AG04449 (cell line): ENCODE results near the gene HPSE2.
"Not testable (repeated sequence)": the region's sequence is repeated elsewhere in the genome, so short reads cannot be mapped to it uniquely, and the experiment has no call there.

Source experiments
- CTCF ChIA-PET: fragments of 350-600 bp; formaldehyde crosslinking; extraction: SDS; loops from one replicate; lab custom pipeline; 2021; ENCODE audit warnings: antibody characterized with exemption; lab: Yijun Ruan, JAX
- POLR2A ChIA-PET: fragments of 400-600, 350-600 bp; formaldehyde crosslinking; extraction: SDS; loops from one replicate; lab custom pipeline; 2020; ENCODE audit warnings: antibody characterized with exemption, inconsistent platforms; lab: Yijun Ruan, JAX
- DNase-seq: peaks from one replicate; pipeline ENCODE4 v3.0.0-alpha.2; 2010; ENCODE audit warnings: low read depth, low spot score
- H3K4me3 ChIP-seq: 2 replicates; pipeline ENCODE4 v1.5.1; 2011; ENCODE audit warnings: low read depth, mild to moderate bottlenecking, control low read depth, low read length
- CTCF ChIP-seq: IDR thresholded peaks from one replicate; pipeline ENCODE4 v1.5.1; 2011; ENCODE audit warnings: mild to moderate bottlenecking, moderate library complexity, low read length, control low read depth, inconsistent platforms; ENCODE audit not compliant: insufficient read depth; ENCODE audit errors: missing control alignments

Gene HPSE2

GRCh38 chr10:98917828-98918227 is 317.8 kb downstream of the HPSE2 start:
- ChIA-PET POLR2A (no interaction called here), CTCF (no interaction called here)
- no peak overlapping the region for H3K4me3 ChIP-seq

GRCh38 chr10:98916526-98917125 is 319.0 kb downstream of the HPSE2 start:
- DNase-seq = no peak
- POLR2A ChIA-PET = no interaction called here
- no peak for TF ChIP-seq CTCF
- CTCF ChIA-PET = no interaction called here
- no peak overlapping the region for H3K4me3 ChIP-seq

More at GRCh38 chr10:98917828-98918227, 317.8 kb downstream of the HPSE2 start:
- no peak for DNase-seq
- no peak for TF ChIP-seq CTCF

GRCh38 chr10:98915911-98916310 is 319.7 kb downstream of the HPSE2 start:
- ChIA-PET POLR2A (no interaction called here), CTCF (no interaction called here)
- TF ChIP-seq CTCF = no peak
- H3K4me3 ChIP-seq = no peak overlapping the region
- DNase-seq = no peak

- ChIA-PET POLR2A (no interaction called here), CTCF (no interaction called here)
- DNase-seq = no peak
- no peak for TF ChIP-seq CTCF
- no peak overlapping the region for H3K4me3 ChIP-seq
Measured at GRCh38 chr10:98910546-98910945, 325.1 kb downstream of the HPSE2 start.

GRCh38 chr10:98910048-98910447 is 325.6 kb downstream of the HPSE2 start:
- ChIA-PET POLR2A (no interaction called here), CTCF (no interaction called here)
- DNase-seq = no peak
- no peak overlapping the region for H3K4me3 ChIP-seq
- TF ChIP-seq CTCF = no peak

GRCh38 chr10:98908868-98909267 is 326.8 kb downstream of the HPSE2 start:
- CTCF ChIA-PET = no interaction called here

GRCh38 chr10:98908247-98908646 is 327.4 kb downstream of the HPSE2 start:
- POLR2A ChIA-PET, DNase-seq, CTCF ChIA-PET, H3K4me3 ChIP-seq: not testable (repeated sequence)

More at GRCh38 chr10:98908868-98909267, 326.8 kb downstream of the HPSE2 start:
- no peak for TF ChIP-seq CTCF
- DNase-seq = no peak
- POLR2A ChIA-PET = no interaction called here
- no peak overlapping the region for H3K4me3 ChIP-seq
